ENCODE results near the gene LIX1.

Gene LIX1

DNA sequence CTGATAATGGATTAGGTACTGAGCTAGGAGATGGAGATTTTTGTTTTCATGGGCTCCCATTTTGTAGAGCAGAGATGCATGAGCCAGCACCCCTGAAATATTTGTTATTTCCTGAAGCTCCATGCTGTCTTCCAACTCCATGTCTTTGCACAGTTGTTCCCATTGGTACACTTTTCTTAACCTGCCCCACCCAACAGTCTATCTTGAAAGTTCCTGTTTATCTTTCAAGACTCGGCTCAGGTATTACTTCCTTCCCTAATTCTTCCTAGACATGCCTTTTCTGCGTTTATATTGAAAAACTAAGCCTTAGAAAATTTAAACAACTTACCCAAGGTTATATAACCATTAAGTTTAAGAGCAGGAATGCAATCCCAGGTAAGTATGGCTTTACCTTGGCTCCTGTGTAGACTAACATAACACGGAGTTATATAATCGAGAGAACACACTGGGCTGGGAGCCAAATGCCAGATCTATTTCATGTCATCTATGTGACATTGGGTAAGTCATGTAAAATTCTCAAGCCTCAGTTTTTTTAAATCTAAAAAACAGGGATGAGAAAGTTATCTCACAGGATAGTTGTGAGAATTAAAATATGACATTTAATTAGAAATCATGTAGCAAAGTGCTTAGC lies 67.4 kb downstream of the LIX1 start:
- no peak for TF ChIP-seq CTCF (IDR thresholded peaks at IDR 0.05; ENCODE audit: low read depth, low read length, missing control alignments)
- no peak overlapping the region for H3K4me3 ChIP-seq (replicated peaks; ENCODE audit: low read depth, low read length)
- DNase-seq (ENCODE audit: extremely low read depth, low read depth) = no peak

- TF ChIP-seq CTCF (IDR thresholded peaks at IDR 0.05; ENCODE audit: low read depth, low read length, missing control alignments) = no peak
- no peak for DNase-seq (ENCODE audit: extremely low read depth, low read depth)
- H3K4me3 ChIP-seq (replicated peaks; ENCODE audit: low read depth, low read length) = no peak overlapping the region
Measured at GRCh38 chr5:97073420-97073819, 69.0 kb downstream of the LIX1 start.

GRCh38 chr5:97072696-97073095 lies 69.7 kb downstream of the LIX1 start:
- H3K4me3 ChIP-seq (replicated peaks; ENCODE audit: low read depth, low read length) = no peak overlapping the region
- DNase-seq (ENCODE audit: extremely low read depth, low read depth) = no peak
- TF ChIP-seq CTCF (IDR thresholded peaks at IDR 0.05; ENCODE audit: low read depth, low read length, missing control alignments) = no peak

DNA sequence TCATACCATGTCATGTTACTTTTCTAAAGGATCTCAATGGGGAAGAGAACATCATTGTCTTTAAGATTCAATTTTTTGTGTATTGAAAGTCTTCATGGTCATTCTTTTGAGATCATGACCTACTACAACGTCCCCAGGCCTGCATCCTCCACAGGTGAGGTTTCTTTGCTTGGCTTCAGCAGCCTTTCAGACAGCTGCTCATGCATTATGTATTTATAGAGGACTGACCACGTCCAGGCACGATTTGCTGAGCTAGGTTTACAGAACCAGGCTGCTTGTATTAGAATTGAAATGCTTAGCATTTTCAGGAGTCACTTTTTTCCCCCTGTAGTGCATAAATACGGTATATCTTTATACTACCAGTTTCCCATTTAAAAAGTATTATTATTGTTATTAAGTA lies 70.4 kb downstream of the LIX1 start:
- H3K4me3 ChIP-seq (replicated peaks; ENCODE audit: low read depth, low read length) = no peak overlapping the region
- no peak for TF ChIP-seq CTCF (IDR thresholded peaks at IDR 0.05; ENCODE audit: low read depth, low read length, missing control alignments)
- no peak for DNase-seq (ENCODE audit: extremely low read depth, low read depth)

DNA sequence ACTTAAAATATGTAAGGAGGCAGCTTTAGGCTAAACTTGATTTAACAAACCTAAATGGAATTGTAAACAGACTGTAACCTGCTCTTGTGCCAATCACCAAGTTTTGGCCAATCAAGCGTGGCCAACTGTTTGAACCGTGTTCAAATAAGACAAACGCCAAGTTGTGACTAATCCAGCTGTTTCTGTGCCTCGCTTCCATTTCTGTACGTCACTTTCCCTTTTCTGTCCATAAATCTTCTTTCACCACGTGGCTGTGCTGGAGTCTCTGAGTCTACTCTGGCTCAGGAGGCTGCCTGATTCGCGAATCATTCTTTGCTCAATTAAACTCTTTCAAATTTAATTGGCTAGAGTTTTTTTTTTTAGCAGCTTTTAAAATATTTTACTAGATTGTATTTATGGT lies 71.3 kb downstream of the LIX1 start:
- TF ChIP-seq CTCF (IDR thresholded peaks at IDR 0.05; ENCODE audit: low read depth, low read length, missing control alignments) = no peak
- peak; percentile 42 for DNase-seq (ENCODE audit: extremely low read depth, low read depth)
- no peak overlapping the region for H3K4me3 ChIP-seq (replicated peaks; ENCODE audit: low read depth, low read length)

DNA sequence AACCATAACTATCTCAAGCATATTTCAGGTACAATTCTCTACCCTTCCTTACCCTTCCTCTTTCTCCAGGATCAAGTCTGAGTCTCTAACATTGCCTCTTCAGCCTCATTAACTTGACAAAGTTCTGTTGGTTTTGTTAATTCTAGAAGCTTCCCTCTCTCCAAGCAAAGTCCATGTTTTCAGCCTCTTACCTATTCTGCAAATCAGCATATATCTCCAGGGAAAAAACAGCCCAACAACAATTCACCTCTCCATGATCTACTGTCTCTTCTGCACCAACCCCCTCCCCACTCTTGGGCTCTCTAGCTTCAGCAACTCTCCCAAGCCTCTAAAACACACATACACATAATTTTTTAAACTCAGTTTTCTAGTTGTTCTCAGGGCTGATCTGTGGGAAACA lies 72.2 kb downstream of the LIX1 start:
- no peak for DNase-seq (ENCODE audit: extremely low read depth, low read depth)
- TF ChIP-seq CTCF (IDR thresholded peaks at IDR 0.05; ENCODE audit: low read depth, low read length, missing control alignments) = no peak
- H3K4me3 ChIP-seq (replicated peaks; ENCODE audit: low read depth, low read length) = no peak overlapping the region

- no peak for DNase-seq (ENCODE audit: extremely low read depth, low read depth)
- H3K4me3 ChIP-seq (replicated peaks; ENCODE audit: low read depth, low read length) = no peak overlapping the region
- TF ChIP-seq CTCF (IDR thresholded peaks at IDR 0.05; ENCODE audit: low read depth, low read length, missing control alignments) = no peak
Measured at GRCh38 chr5:97067296-97067850, 75.0 kb downstream of the LIX1 start.

Measured in HFF-Myc (cell line).